ENCODE data around the gene GRAMD2B.

DNA sequence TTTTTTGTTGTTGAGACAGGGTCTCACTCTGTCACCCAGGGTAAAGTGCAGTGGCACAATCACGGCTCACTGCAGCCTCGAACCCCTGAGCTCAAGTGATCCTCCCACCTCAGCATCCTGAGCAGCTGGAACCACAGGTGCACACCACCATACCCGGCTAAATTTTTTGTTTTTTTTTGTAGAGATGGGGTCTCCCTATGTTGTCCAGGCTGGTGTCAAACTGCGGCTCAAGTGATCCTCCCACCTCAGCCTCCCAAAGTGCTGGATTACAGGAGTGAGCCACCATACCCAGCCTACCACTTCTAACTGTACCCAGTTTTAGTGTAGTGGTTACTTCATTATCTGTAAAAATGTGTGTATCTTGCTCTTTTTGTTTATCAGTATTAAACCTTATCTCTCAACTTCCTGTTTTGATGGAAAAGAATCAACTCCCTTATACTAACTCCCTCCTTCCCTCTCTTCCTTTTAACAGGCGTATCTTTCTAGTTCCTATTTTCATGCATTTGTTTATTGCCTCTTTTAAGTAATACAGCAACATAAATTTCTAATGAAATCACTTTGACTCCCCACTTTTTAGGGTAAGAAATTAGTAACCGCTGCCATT is 33.1 kb downstream of the GRAMD2B start:
- no peak for TF ChIP-seq EZH2 (IDR thresholded peaks at IDR 0.05; ENCODE audit: insufficient read depth, low read length)
- TF ChIP-seq, protein P1, sequence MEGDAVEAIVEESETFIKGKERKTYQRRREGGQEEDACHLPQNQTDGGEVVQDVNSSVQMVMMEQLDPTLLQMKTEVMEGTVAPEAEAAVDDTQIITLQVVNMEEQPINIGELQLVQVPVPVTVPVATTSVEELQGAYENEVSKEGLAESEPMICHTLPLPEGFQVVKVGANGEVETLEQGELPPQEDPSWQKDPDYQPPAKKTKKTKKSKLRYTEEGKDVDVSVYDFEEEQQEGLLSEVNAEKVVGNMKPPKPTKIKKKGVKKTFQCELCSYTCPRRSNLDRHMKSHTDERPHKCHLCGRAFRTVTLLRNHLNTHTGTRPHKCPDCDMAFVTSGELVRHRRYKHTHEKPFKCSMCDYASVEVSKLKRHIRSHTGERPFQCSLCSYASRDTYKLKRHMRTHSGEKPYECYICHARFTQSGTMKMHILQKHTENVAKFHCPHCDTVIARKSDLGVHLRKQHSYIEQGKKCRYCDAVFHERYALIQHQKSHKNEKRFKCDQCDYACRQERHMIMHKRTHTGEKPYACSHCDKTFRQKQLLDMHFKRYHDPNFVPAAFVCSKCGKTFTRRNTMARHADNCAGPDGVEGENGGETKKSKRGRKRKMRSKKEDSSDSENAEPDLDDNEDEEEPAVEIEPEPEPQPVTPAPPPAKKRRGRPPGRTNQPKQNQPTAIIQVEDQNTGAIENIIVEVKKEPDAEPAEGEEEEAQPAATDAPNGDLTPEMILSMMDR (IDR thresholded peaks at IDR 0.05; ENCODE audit: insufficient read depth, low read depth, low read length) = no peak
